Fibroblast of skin of right biceps (primary cell): ENCODE results near the gene AP4E1.
"Not testable (repeated sequence)": the region's sequence is repeated elsewhere in the genome, so short reads cannot be mapped to it uniquely, and the experiment has no call there.

Experiments used
- DNase-seq: peaks from one replicate; pipeline ENCODE4 v3.0.0-alpha.2; 2013

Gene AP4E1

DNA sequence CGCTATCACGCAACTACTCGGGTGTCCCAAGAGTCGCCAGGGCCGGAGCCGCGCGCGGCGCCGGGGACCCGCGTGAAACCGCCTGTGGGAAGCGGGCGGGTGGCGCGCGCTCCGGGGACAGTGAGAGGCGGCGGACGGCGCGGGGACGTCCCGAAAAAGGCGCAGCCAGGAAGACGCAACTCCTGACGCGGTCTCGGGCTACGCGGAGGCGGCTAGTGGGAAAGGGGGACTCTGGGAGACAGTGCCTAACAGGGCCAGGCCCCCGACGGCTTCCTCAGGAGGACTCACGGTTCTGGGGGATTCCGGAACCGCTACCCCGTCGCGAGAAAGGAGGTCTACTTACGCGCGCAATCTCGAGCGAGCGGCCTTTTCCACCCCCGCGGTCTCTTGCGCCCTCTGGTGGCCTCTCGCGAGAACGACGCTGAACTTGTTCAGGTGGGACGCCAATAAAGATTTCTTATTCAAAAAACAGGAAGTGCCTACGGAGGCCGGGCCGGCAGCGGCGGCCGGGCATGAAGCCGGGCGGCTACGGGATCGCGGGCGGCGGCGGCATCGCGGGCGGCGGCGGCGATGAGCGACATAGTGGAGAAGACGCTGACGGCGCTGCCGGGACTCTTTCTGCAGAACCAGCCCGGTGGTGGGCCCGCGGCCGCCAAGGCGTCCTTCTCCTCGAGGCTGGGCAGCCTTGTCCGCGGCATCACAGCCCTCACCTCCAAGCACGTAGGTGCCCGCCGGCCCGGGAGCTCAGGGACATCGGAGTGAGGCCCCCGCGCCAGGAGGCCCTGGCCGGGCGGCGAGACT, at the start of gene AP4E1:
AP4E1 (plus strand) TSS at position 475 of the 801 bp plus-strand sequence; CDS start at position 571, 96 bp downstream.
- peak; percentile 92 for DNase-seq

DNA sequence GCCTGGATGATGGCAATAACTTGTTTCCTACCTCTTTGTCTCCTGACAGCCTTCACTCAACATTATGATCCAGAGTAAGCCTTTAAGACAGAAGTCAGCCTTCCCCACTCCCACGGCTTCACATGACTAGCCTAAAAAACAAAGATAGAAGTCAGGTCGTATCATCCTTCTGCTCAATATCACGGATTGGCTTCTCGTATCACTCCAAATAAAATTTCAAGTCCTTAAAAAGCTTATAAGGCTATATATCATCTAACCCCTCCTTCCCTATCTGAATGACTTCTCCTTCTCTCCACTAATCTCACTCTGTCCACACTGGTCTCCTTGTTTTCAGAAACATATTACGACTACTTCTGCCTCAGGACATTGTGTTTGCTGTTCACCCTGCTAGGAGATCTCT, 47.7 kb upstream of the AP4E1 start:
- no peak for DNase-seq

DNA sequence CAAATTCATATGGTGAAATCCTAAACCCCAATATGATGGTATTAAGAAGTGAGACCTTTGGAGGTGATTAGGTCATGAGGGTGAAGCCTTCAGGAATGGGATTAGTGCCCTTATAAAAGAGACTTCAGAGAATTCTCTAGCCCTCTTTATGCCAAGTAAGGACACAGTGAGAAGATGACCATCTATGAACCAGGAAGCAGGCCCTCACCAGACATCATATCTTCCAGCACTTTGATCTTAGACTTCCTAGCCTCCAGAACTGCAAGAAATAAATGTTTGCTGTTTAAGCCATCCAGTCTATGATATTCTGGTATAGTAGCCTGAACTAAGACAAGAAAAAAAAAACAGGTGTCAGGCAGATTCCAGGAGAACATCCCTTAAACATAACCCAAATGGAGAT, 45.9 kb upstream of the AP4E1 start:
- DNase-seq, result no peak

DNA sequence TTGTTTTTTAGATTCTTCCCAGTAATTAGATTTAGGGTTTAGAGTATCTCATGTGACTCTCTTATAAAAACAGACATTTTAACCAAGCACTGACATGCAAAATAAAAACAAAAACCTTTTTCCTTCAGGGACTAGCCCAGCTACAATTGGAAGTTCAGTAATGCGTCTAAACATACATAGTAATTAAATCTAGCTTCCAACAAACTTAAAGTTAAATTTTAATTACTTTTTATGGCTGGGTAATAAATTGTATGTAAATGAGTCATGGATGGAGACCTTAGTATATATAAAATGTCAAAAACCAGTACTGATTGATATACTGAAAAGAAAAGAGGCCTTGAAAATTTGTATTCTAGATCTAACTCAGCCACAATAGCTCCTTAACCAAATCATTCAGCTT, 43.6 kb upstream of the AP4E1 start:
- DNase-seq, result no peak

DNA sequence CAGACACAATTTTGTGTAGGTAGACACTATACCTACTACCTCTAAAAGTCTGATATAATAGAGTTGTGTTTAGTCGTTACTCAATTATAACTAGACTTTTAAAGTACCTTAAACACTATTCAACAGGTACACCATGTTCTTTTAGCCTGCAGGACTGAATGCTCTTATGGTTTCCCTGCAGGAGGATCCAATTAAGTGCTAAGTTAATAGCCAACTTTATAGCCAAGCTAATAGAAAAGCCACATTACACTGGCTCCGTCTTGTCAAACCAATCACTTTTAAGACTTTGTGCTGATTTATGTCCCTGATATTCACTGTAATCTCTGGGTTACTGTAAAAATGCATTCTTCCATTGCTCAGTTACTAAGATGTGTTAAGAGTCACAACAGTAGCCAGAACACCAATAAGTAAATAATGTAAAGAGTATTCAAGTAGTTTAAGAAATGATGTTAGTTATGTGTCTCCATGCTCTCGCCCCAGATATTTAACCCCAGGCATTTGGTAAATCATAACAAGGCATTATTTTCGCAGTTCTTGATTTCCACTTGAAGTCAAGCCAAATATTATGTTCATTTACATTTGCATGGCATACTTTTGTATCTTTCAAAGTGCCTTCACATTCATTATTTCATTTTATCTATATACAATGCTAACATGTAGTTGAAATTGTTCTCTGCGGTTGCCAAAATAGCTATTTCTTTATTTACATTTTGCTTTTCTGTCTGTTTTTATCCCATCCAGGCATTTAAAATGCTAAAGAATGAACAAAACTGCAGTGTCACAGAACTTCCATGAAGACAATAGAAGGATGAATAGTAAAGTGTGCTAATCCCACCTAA, 42.7 kb upstream of the AP4E1 start:
- DNase-seq, result no peak

DNA sequence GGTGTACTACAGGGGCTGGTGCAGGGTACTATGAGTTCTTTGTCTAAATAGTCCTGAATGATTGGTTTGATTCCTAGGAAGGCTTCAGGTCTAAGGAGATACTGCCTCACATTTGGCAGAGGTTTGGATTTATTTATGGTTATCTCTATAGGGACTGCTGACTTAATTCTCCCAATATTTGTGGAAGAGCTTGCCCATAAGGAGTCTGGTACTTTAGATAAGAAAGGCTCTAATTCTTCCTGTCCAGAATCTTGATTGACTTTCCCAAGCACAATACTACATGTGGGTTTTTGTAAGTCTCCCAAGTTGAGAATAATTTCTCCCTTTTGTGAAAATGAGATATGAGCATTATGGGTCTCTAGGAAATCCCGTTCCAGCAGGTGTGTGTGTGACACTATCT, 36.7 kb upstream of the AP4E1 start:
- no peak for DNase-seq

DNA sequence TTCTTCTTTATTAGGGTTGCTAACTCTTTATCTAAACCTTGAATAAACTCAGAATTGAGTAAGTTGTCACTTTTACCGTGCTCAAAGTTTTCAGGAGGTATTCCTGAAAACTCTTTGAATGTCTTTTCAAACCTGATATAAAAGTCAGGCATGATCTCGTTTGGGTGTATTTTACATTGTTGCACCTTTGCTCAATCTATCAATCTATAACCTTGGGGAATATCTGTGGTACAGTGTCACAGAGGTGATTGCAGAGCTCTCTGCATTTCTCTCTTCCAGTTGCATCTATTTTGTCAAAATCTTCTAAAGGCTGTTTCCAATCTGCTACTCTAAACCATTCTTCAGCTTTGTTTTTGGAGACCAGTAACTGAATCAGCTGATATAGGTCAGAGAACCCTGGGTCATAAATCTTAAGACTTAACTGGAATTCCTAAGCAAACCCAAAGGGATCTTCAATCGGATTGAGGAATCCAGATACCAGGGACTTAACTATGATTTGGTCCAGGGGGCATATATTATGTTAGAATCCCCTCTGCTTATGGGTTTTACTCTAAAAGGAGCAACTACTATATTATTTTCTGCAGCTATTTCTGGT, 35.6 kb upstream of the AP4E1 start:
- no peak for DNase-seq

DNA sequence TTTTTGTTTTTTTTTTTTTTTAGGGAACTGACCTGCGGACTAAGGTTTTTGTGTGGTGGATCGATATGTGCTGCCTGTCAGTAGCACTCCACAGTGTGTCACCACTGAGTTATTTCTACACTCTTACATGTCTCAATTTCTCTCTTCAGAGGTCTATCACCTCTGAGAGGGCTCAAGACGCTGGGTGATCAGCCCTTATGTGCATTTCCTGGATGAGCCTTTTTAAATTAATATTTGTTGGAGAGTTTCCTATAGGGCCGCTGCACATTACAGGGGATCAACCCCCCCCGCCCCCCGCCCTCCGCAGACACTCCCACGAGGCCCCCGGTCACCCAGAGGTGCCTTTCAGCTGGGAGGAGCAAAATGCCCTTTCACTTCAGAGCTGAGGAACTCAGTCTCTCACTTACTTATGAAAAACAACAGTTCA, 34.5 kb upstream of the AP4E1 start:
- no peak for DNase-seq

DNA sequence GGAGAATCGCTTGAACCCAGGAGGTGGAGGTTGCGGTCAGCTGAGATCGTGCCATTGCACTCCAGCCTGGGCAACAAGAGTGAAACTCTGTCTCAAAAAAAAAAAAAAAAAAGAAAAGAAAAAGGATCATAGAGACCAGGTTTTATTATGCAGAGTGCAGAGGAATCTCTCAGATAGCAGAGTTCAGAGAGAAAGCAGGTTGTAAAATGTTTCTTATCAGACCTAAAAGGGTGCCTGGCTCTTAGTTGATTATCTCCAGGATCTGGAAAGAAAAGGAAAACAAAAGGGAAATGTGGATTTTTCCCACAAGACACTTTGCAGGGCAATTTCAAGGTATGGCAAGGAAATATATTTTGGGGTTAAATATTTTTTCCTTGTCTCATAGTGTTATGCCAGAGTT, 33.2 kb upstream of the AP4E1 start:
- not testable (repeated sequence) for DNase-seq

DNA sequence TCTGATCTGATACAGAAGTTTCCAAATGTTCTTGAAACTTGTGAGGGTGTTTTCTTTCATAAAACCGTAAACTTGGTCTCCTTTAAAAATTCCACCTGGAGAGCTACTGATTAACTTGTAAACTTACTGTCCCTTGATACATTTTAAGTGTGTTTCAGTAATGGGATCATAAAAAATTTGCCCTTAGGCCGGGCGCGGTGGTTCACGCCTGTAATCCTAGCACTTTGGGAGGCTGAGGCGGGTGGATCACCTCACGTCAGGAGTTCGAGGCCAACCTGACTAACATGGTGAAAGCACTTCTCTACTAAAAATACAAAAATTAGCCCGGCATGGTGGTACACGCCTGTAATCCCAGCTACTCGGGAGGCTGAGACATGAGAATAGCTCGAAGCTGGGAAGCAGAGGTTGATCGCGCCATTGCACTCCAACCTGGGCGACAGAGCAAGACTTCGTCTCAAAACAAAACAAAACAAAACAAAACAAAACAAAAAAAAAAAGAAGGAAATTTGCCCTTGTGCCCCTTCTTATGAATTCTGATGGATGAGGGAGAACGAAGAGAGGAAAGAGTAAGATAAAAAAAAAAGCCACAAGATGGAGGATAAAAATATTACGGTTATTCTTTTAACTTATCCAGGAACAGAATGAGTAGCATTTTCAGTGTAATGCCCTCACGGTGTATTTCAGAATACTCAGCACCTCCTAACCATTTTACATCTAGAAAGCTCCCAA, 32.1 kb upstream of the AP4E1 start:
- DNase-seq, result no peak

DNA sequence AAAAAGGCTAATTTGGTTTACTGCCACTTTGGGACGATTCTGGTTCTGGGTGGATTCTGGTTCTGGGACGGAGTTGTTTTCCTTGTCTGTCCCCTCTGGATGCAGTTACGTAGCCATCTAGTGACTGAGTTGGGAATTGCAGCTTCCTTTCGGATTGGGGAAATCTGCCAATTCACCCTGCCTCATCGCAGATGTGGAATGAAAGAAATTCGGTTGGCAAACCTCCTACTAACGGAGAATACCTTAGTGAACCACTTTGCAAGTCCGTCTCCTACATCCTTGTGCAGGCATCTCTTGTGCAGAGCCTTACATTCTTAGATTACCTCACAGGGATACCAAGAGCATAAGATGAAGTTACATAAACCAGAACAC, 31.5 kb upstream of the AP4E1 start:
- peak; percentile 95 for DNase-seq

DNA sequence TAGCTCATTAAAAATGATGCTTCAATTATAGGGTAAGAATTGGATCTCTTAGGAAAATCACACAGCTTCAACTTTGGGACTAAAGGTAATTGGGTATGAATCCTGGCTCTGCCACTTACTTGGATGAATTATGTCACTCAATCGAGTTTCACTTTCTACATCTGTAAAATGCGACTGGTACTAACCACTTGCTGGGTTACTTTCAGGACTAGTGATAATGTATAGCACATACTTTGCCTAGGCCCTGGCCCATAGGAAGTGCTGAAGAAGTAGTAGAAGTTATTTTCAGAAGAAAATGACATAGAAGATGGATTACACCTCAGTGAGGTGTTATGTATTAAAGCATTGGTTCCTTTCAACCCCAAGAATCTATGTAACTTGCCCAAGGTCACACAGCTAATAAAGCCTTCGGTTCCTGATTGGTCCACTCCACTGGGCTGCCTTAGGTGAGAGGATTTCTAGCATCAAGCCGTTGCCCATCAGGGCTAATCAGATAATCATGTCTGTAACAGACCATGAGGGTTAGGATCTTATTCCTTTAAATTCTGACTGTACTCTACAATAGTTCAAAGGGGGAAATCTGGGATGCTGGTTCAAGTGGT, 29.4 kb upstream of the AP4E1 start:
- no peak for DNase-seq

DNA sequence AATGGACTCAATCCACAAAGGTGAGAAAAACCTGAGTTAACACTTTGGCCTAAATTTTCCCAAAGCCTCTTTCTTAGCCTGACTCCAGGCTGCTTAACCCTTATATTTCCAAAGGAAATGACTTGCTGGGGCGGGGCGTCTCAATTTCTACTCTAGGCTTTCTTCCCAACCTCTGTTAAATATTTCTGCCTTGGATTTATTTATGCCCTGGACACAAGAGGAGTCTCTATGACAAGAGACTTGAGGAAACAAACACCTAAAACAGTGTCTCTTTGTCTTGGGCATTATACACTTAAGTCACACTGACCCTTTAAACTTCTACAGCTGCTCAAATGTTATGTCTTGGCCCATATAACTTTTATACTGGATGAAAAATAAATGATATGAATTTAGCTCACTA, 28.3 kb upstream of the AP4E1 start:
- peak; percentile 38 for DNase-seq

DNA sequence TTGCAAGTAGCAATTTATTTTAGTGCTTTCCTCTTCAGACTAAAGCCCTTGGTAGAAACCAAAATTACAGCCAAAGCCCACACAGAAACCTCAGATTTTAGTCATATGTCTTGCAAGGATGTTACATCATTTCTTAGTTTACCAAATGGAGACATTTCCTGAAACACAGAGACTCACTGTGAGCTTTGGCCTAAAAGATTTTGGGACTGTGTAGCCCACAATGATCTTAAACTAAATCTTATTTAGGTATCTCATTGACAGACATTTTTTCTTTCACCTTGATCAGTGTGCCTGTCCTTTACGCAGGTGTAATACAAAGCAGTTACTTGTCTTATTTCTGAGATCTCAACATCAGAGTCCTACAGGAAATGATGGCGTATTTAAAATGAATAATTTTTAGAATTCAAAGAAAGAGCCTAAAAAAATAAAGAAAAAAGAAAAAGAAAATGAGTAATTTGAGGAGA, 27.8 kb upstream of the AP4E1 start:
- DNase-seq, result peak; percentile 90

DNA sequence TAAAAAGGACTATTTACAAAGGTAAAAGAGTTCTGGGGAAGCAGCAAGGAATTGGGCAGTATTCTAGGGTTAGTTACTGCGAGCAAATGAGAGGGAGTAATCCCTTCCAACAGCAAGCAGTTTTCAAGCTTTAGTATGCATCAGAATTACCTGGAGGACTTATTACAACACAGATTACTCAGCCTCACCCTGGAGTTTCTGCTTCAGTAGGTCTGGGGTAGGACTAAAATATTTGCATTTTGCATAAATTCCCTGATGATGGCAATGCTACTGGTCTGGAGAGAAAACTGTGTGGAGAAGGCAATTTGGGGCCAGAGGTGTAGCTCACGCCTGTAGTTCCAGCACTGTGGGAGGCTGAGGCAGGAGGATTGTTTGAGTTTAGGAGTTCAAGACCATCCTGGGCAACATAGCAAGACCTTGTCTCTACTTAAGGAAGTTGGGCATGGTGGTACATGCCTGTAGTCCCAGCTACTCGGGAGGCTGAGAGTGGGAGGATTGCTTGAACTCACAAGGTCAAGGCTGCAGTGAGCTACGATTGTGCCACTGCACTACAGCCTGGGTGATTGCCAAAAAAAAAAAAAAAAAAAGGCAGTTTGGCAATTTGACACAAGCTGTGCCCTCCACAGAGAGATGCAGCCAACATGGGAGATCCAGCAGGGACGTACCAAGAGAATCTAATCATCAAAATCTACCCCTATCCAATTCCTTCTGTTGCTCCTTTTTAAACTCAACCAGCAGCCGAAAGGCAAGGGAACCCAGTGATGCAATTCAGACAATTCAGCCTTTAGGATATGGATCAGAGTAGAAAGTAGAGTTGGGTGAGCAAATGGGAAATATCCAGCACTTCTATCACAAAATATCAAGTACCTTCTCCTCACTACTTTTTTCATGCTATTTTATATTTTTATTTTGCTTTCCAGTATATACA, 27.1 kb upstream of the AP4E1 start:
- DNase-seq, result peak; percentile 40

DNA sequence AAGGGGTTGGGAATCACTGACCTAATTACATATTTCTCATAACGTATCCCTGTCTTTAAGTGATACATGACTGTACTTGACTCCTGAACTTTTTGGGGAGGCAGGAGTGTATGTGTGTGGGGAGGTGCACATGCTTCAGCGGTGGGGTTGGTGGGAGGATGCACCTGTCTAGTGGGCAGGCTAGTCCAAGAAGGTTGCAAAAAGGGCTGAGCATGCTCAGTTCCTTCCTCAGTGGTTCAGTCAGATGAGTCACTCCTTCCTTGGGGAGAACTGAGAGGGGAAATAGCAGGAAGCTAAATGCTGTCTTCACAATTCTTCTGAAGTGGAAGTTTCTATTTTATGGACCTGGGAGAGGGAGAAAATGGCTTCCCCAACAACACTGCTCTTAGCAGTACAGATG, 24.6 kb upstream of the AP4E1 start:
- DNase-seq, result peak; percentile 74

DNA sequence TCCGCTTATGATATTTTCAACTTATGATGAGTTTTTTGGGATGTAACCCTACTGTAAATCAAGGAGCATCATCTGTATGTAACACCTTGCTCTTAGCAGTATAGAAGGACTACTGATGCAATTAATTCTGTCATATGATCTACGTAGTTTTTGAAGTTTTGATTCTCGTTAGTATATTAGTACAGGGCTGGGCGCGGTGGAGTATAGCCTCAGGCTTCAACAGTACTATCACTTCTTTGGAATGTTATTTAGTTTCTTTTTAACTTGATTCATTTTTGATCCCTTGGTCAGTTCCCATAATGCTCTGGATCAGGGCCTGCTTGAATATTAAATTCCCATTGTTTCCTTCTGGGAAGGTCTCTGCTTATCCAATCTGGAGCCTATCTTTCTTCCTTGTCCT, 23.9 kb upstream of the AP4E1 start:
- peak; percentile 43 for DNase-seq

DNA sequence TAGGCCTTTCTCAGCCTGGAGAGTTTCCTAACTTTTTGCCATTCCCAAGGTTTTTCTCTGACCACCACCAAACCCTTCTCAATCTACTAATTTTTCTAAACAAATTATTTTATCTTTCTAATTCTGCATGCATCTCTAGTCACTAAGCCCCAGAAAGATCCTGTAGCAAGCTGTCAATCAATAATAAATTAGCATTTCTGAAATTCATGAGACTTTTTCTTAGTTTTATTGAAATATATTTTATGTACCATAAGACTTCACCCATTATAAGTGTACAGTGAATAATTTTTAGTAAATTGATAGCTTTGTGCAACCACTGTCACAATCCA, 22.4 kb upstream of the AP4E1 start:
- DNase-seq, result no peak

DNA sequence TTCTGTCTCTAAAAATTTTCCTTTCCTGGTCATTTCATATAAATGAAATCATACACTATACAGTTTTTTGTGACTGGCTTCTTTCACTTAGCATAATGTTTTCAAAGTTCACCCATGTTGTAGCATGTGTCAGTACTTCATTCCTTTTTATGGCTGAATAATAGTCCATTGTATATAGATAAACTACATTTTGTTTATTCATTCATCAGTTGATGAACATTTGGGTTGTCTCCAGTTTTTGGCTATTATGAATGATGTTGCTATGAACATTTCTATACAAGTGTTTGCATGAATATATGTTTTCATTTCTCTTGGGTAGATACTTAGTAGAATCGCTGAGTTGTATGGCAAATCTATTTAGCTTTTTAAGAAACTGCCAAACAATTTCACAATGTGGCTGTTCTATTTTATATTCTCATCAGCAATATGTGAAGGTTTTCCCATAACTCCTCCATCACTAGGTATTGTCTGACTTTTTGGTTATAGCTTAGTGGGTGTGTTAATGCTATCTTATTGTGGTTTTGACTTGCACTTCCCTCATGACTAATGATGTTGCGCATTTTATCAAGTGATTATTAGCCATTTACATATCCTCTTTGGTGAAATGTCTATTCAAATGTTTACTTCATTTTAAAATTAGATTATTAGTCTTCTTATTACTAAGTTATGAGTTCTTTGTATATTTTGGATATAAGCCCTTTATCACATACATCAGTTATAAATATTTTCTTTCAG, 21.7 kb upstream of the AP4E1 start:
- DNase-seq, result no peak

DNA sequence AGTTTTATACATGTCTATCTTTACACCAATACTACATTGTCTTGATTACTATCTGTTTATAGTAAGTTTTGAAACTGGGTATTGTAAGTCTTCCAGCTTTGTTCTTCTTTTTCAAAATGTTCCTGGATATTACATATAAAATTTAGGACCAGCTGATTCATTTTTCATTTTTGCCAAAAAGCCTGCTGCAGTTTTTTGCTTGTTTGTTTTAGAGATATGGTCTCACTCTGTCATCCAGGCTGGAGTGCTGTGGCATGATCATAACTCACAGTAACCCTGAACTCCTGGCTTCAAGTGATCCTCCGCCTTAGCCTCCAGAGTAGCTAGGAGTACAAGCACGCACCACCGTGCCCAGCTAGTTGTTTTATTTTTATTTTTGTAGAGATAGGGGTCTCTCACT, 20.4 kb upstream of the AP4E1 start:
- no peak for DNase-seq

DNA sequence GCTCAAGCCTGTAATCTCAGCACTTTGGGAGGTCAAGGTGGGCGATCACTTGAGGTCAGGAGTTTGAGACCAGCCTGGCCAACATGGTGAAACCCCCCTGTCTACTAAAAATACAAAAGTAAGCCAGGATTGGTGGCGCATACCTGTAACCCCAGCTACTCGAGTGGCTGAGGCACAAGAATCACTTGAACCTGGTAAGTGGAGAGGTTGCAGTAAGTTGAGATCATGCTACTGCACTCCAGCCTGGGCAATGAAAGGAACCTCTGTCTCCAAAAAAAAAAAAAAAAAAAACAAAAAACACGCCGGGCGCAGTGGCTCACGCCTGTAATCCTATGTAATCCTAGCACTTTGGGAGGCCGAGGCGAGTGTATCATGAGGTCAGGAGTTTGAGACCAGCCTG, 18.9 kb upstream of the AP4E1 start:
- DNase-seq, result no peak
